NCI-H524 (cell line): Measurements from ENCODE around the gene GDAP1L1.
"Not testable (repeated sequence)": the region's sequence is repeated elsewhere in the genome, so short reads cannot be mapped to it uniquely, and the experiment has no call there.

Experiments used
- DNase-seq, 2 experiments: peaks; one replicate each; lab custom pipeline; 2025; lab: John Stamatoyannopoulos, UW

GDAP1L1 gene

GRCh38 chr20:44255942-44256341 is 8.8 kb downstream of the GDAP1L1 start:
- no peak for DNase-seq

- DNase-seq = no peak
Measured at GRCh38 chr20:44256961-44257360, 9.9 kb downstream of the GDAP1L1 start.

- DNase-seq = no peak
Measured at GRCh38 chr20:44258226-44258890, 11.2 kb downstream of the GDAP1L1 start.

GRCh38 chr20:44264287-44264686 is 17.2 kb downstream of the GDAP1L1 start:
- DNase-seq = no peak

GRCh38 chr20:44268802-44269201 is 21.7 kb downstream of the GDAP1L1 start:
- no peak for DNase-seq

- DNase-seq = no peak
Measured at GRCh38 chr20:44271915-44272663, 25.0 kb downstream of the GDAP1L1 start.

GRCh38 chr20:44273231-44274215 is 26.4 kb downstream of the GDAP1L1 start:
- DNase-seq = no peak

GRCh38 chr20:44274303-44275017 is 27.4 kb downstream of the GDAP1L1 start:
- DNase-seq = no peak

GRCh38 chr20:44279228-44279627 is 32.1 kb downstream of the GDAP1L1 start:
- DNase-seq = no peak

- DNase-seq = no peak
Measured at GRCh38 chr20:44280387-44280786, 33.3 kb downstream of the GDAP1L1 start.

GRCh38 chr20:44282192-44282591 is 35.1 kb downstream of the GDAP1L1 start:
- no peak for DNase-seq

- DNase-seq = no peak
Measured at GRCh38 chr20:44284032-44284431, 36.9 kb downstream of the GDAP1L1 start.

GRCh38 chr20:44287272-44288097 is 40.4 kb downstream of the GDAP1L1 start:
- DNase-seq = no peak

- DNase-seq = no peak
Measured at GRCh38 chr20:44288252-44288651, 41.1 kb downstream of the GDAP1L1 start.

- no peak for DNase-seq
Measured at GRCh38 chr20:44291754-44292153, 44.6 kb downstream of the GDAP1L1 start.

GRCh38 chr20:44296011-44296410 is 48.9 kb downstream of the GDAP1L1 start:
- DNase-seq = peak; percentile 97

GRCh38 chr20:44297721-44298120 is 50.6 kb downstream of the GDAP1L1 start:
- no peak for DNase-seq

- not testable (repeated sequence) for DNase-seq
Measured at GRCh38 chr20:44299011-44299535, 52.0 kb downstream of the GDAP1L1 start.

- no peak for DNase-seq
Measured at GRCh38 chr20:44301285-44301684, 54.2 kb downstream of the GDAP1L1 start.

- no peak for DNase-seq
Measured at GRCh38 chr20:44302026-44302669, 55.0 kb downstream of the GDAP1L1 start.
